Caco-2 (cell line): ENCODE measurements around the gene ATP8B4. TPM values are rescaled to one million over a fixed set of nuclear protein-coding genes. Genes with fewer than 3 reads are reported as not detected.

Experiments used
- BruUV-seq: library from RNA; stranded (reverse); fragments of 400-500 nt; replicated peaks from 2 replicates; lab custom pipeline; 2021; lab: Mats Ljungman, UMichigan
- CTCF ChIA-PET: fragments of 300-600 bp; sonication (Branson Sonifier 250); formaldehyde crosslinking; loops from one replicate; lab custom pipeline; 2022; ENCODE audit warnings: antibody characterized with exemption; lab: Charles Lee
- POLR2A ChIA-PET: fragments of 300-600 bp; sonication (Branson Sonifier 250); formaldehyde crosslinking; loops from one replicate; lab custom pipeline; 2022; ENCODE audit warnings: antibody characterized with exemption; lab: Charles Lee
- DNase-seq, 2 experiments: peaks; one replicate each; pipeline versions ENCODE4 v3.0.0 to v3.0.0-alpha.2; 2020 to 2022
- H3K27me3 ChIP-seq: replicated peaks from 2 replicates; pipeline ENCODE4 v1.6.0; 2011; ENCODE audit warnings: low read length; ENCODE audit not compliant: control insufficient read depth, insufficient read depth
- H3K36me3 ChIP-seq: 2 replicates; pipeline ENCODE4 v1.5.1; 2011; ENCODE audit warnings: low read length; ENCODE audit not compliant: control insufficient read depth, insufficient read depth
- H3K4me1 ChIP-seq: fragments of 250-450 bp; sonication (Bioruptor Pico); 2 replicates; pipeline ENCODE4 v1.5.1; 2020; ENCODE audit warnings: mild to moderate bottlenecking
- H3K4me3 ChIP-seq: 2 replicates; pipeline ENCODE4 v1.5.1; 2011; ENCODE audit warnings: low read depth, mild to moderate bottlenecking, control low read depth, low read length
- H3K9me3 ChIP-seq: fragments of 250-450 bp; sonication (Bioruptor Pico); 2 replicates; pipeline ENCODE4 v1.5.1; 2020; ENCODE audit warnings: mild to moderate bottlenecking, moderate library complexity
- H3K27ac Mint-ChIP-seq: one replicate; pipeline ENCODE4 v1.8.0; 2022; ENCODE audit warnings: mixed read lengths; ENCODE audit not compliant: unreplicated experiment
- H3K27me3 Mint-ChIP-seq: one replicate; pipeline ENCODE4 v1.8.0; 2022; ENCODE audit warnings: mixed read lengths; ENCODE audit not compliant: insufficient read depth, unreplicated experiment
- H3K36me3 Mint-ChIP-seq: one replicate; pipeline ENCODE4 v1.8.0; 2022; ENCODE audit warnings: mild to moderate bottlenecking, mixed read lengths; ENCODE audit not compliant: insufficient read depth, unreplicated experiment
- H3K4me1 Mint-ChIP-seq: one replicate; pipeline ENCODE4 v1.8.0; 2022; ENCODE audit warnings: low read depth, mixed read lengths; ENCODE audit not compliant: unreplicated experiment
- H3K4me3 Mint-ChIP-seq: one replicate; pipeline ENCODE4 v1.8.0; 2022; ENCODE audit warnings: mild to moderate bottlenecking, moderate library complexity, mixed read lengths; ENCODE audit not compliant: unreplicated experiment
- H3K9me3 Mint-ChIP-seq: one replicate; pipeline ENCODE4 v1.8.0; 2022; ENCODE audit warnings: mixed read lengths; ENCODE audit not compliant: unreplicated experiment
- CTCF ChIP-seq, 2 experiments: fragments of 200-600 bp in 1 of 2; IDR thresholded peaks; 1 replicate in 1 of 2; 2 replicates in 1 of 2; pipeline versions ENCODE4 v1.5.1 to v1.8.0; 2011 to 2022; ENCODE audit warnings: antibody characterized with exemption in 1 of 2, control low read depth in 1 of 2, inconsistent platforms in 1 of 2, low read depth in 1 of 2, low read length in 1 of 2, mild to moderate bottlenecking in 1 of 2, moderate library complexity in 1 of 2; ENCODE audit not compliant: insufficient read depth in 1 of 2, severe bottlenecking in 1 of 2, unreplicated experiment in 1 of 2
- intact Hi-C: fragments of 100-400 bp; cut with micrococcal nuclease; formaldehyde crosslinking; loops from one replicate; pipeline ENCODE4 v1.10.0; 2022; ENCODE audit not compliant: unreplicated experiment
- total RNA-seq: library from RNA; stranded (reverse); gene quantifications from 2 replicates; pipeline ENCODE4 v1.2.3, GENCODE V29; 2022

ATP8B4 gene
- total RNA-seq, 1 experiment from 2014 or later, result 0.57 TPM

GRCh38 chr15:49857496-49858475, 261.2 kb downstream of the ATP8B4 start:
- no peaks in the 10 kb centered on the region for H3K27me3 ChIP-seq
- POLR2A ChIA-PET, result no interaction called here
- no peaks in the 10 kb centered on the region for H3K9me3 ChIP-seq
- TF ChIP-seq CTCF (IDR thresholded peaks at IDR 0.05; ENCODE audit: insufficient read depth in 1 of 2, low read depth in 1 of 2, low read length in 1 of 2, severe bottlenecking in 1 of 2, unreplicated experiment in 1 of 2), result no peak
- no peaks in the 10 kb centered on the region for H3K4me1 Mint-ChIP-seq
- H3K4me1 ChIP-seq, result no peaks in the 10 kb centered on the region
- H3K4me3 Mint-ChIP-seq, result no peak overlapping the region
- H3K36me3 ChIP-seq, result no peaks in the 10 kb centered on the region
- H3K27me3 Mint-ChIP-seq, result peaks cover 7% of the 10 kb centered on the region
- no peaks in the 10 kb centered on the region for H3K9me3 Mint-ChIP-seq
- no TSS peak for BruUV-seq
- intact Hi-C loops, result no loop called here
- no peak overlapping the region for H3K4me3 ChIP-seq
- H3K27ac Mint-ChIP-seq, result no peak overlapping the region
- DNase-seq, result no peak
- H3K36me3 Mint-ChIP-seq, result no peaks in the 10 kb centered on the region
- CTCF ChIA-PET, result no interaction called here

DNA sequence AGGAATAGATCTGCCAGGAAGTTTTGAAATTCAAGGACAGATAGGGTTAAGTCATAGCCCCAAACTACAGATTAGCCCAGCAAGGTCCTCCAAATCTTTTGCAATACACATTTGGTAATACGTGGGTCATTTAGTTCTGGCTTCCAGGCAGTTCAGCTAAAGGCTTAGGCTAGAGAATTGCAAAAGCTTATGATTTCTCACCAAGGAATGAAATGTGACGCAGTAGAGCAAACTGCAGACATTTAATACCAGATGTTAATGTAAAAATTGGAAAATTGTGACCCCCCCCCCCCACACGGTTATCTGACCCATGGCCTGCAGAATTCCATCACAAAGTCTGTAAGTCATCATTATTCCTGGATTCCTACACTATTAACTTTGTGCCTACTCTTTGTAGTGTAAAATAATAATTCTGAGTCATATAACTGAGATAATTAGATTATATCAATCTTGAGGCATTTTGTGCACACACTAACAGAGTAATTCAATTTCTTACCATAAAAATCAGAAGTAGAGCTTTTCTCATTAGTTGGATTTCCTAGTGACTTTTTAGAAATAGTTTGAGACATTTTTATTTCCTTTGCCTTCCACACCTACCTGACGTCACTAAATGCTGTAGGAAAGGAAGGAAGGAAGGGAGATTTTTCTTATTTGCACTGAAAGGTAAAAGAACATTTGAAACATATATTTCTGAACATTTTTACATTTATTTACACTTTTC, 263.0 kb downstream of the ATP8B4 start:
- Histone ChIP-seq H3K4me3 (no peak overlapping the region), H3K9me3 (no peaks in the 10 kb centered on the region), H3K27me3 (no peaks in the 10 kb centered on the region), H3K36me3 (no peaks in the 10 kb centered on the region), H3K4me1 (no peaks in the 10 kb centered on the region)
- H3K27me3 Mint-ChIP-seq, result peaks cover 2% of the 10 kb centered on the region
- ChIA-PET CTCF (interaction anchor here (0.7 kb wide), 1 partner anchor 326 kb away, joined by 13 read pairs; the partner anchor contains the start of gene SLC27A2), POLR2A (no interaction called here)
- TF ChIP-seq CTCF (IDR thresholded peaks at IDR 0.05; ENCODE audit: insufficient read depth in 1 of 2, low read depth in 1 of 2, low read length in 1 of 2, severe bottlenecking in 1 of 2, unreplicated experiment in 1 of 2), result no peak
- no TSS peak for BruUV-seq
- H3K9me3 Mint-ChIP-seq, result no peaks in the 10 kb centered on the region
- intact Hi-C loops, result no loop called here
- DNase-seq, result no peak
- H3K4me1 Mint-ChIP-seq, result no peaks in the 10 kb centered on the region
- no peaks in the 10 kb centered on the region for H3K36me3 Mint-ChIP-seq
- no peak overlapping the region for H3K4me3 Mint-ChIP-seq
- no peak overlapping the region for H3K27ac Mint-ChIP-seq

DNA sequence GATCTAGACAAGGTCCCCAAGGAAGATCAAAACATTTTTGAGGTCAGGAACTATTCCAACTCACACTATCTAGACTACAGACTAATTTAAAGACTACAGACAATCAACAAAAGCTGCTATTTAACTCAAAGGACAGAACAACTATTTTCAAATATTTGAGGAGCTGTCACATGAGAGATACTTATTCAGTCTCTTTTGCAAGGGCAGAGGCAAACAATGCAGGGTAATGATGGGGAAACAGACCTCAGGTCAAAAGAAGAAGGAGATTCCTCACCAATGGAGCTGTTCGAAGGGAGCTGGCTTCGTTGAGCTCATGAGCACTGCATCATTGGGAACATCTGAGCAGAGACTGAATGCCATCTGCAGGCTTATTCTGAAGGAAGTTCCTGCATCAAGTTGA, 266.3 kb downstream of the ATP8B4 start:
- CTCF ChIA-PET, result no interaction called here
- Mint-ChIP-seq H3K9me3 (no peaks in the 10 kb centered on the region), H3K27ac (no peak overlapping the region), H3K4me3 (no peak overlapping the region), H3K4me1 (no peaks in the 10 kb centered on the region), H3K27me3 (no peaks in the 10 kb centered on the region), H3K36me3 (no peaks in the 10 kb centered on the region)
- Histone ChIP-seq H3K4me1 (no peaks in the 10 kb centered on the region), H3K4me3 (no peak overlapping the region), H3K27me3 (no peaks in the 10 kb centered on the region), H3K9me3 (no peaks in the 10 kb centered on the region; the same call in 1 of the 2 replicates), H3K36me3 (no peaks in the 10 kb centered on the region)
- TF ChIP-seq CTCF (IDR thresholded peaks at IDR 0.05; ENCODE audit: insufficient read depth in 1 of 2, low read depth in 1 of 2, low read length in 1 of 2, severe bottlenecking in 1 of 2, unreplicated experiment in 1 of 2), result no peak
- intact Hi-C loops, result no loop called here
- no TSS peak for BruUV-seq
- POLR2A ChIA-PET, result no interaction called here
- DNase-seq, result no peak
